ENCODE measurements around the gene ZNF133. TPM values are rescaled to one million over a fixed set of nuclear protein-coding genes. Genes with fewer than 3 reads are reported as not detected.

The ZNF133 gene
- total RNA-seq, 2 experiments from 2014 or later: 5.9 to 6.5 TPM

DNA sequence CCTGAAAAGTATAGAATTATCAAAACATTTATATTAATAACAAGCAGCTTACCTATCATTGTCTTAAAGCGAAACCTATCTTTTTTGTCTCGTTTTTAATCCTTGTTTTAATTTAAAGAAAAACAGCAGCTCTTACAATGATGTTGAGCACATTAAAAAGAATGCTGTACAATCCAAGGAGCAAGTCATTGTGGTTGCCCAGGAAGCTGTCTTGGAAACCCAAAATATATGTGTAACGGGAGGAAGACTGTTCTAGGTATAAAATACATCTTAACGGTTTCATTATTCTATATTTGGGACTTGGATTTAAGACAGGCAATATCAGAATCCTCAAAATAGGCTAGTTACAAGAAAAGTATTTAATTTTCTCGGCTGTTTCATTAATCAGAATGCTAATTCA is 21.7 kb downstream of the ZNF133 start:
- no peaks in the 10 kb centered on the region for H3K4me1 ChIP-seq (ENCODE audit: insufficient read depth, low read length, poor library complexity, severe bottlenecking)
- no peaks in the 10 kb centered on the region for H3K9me2 ChIP-seq (ENCODE audit: insufficient read depth, low read length)
- BruUV-seq (replicated peaks): no TSS peak
- no peak for DNase-seq (ENCODE audit: low spot score)
- ChIA-PET CTCF (ENCODE audit: unreplicated experiment) (no interaction called here), POLR2A (interaction anchor here (1.1 kb wide), 1 partner anchor 13 kb away, joined by 4 read pairs; no protein-coding TSS in a partner anchor)
- H3K4me3 ChIP-seq (ENCODE audit: low read depth, low read length, poor library complexity, severe bottlenecking): no peak overlapping the region
- no peaks in the 10 kb centered on the region for H4K20me1 ChIP-seq (ENCODE audit: insufficient read depth, low read length)
- no peaks in the 10 kb centered on the region for H3K36me3 ChIP-seq (ENCODE audit: insufficient read depth, low read length)
- no peak for TF ChIP-seq EZH2phosphoT487 (IDR thresholded peaks at IDR 0.05; ENCODE audit: borderline replicate concordance, low read depth, low read length)
- TF ChIP-seq, protein P1, sequence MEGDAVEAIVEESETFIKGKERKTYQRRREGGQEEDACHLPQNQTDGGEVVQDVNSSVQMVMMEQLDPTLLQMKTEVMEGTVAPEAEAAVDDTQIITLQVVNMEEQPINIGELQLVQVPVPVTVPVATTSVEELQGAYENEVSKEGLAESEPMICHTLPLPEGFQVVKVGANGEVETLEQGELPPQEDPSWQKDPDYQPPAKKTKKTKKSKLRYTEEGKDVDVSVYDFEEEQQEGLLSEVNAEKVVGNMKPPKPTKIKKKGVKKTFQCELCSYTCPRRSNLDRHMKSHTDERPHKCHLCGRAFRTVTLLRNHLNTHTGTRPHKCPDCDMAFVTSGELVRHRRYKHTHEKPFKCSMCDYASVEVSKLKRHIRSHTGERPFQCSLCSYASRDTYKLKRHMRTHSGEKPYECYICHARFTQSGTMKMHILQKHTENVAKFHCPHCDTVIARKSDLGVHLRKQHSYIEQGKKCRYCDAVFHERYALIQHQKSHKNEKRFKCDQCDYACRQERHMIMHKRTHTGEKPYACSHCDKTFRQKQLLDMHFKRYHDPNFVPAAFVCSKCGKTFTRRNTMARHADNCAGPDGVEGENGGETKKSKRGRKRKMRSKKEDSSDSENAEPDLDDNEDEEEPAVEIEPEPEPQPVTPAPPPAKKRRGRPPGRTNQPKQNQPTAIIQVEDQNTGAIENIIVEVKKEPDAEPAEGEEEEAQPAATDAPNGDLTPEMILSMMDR (conservative IDR thresholded peaks at IDR 0.05; ENCODE audit: low read length): no peak
- no peak overlapping the region for H2AFZ ChIP-seq (ENCODE audit: low read length)
- no peak overlapping the region for H3K4me2 ChIP-seq (ENCODE audit: low read length)
- H3K27ac ChIP-seq (ENCODE audit: low read depth, low read length, poor library complexity, severe bottlenecking): no peak overlapping the region
- intact Hi-C loops (cut with micrococcal nuclease; ENCODE audit: unreplicated experiment): no loop called here
- no peaks in the 10 kb centered on the region for H3K9me3 ChIP-seq (ENCODE audit: low read length)
- H3K79me2 ChIP-seq (ENCODE audit: insufficient read depth, low read depth, low read length): no peaks in the 10 kb centered on the region

DNA sequence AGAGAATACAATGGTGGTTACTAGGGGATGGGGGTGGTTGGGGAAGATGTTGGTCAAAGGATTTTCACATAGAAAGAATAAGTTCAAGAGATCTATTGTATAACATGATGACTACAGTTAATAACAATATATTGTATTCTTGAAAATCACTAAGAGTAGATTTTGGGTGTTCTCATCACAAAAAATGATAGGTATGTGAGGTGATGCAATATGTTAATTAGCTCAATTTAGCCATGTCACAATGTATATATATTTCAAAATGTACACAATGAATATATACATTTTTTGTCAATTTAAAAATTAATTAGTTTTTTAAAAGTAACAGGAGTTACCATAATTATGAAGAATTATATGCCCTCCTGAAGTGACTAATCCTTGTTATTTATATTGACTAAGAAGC is 22.3 kb downstream of the ZNF133 start:
- H3K4me3 ChIP-seq (ENCODE audit: low read depth, low read length, poor library complexity, severe bottlenecking): no peak overlapping the region
- TF ChIP-seq, protein P1 (conservative IDR thresholded peaks at IDR 0.05; ENCODE audit: low read length): no peak
- no peak for TF ChIP-seq EZH2phosphoT487 (IDR thresholded peaks at IDR 0.05; ENCODE audit: borderline replicate concordance, low read depth, low read length)
- no peak overlapping the region for H3K27ac ChIP-seq (ENCODE audit: low read depth, low read length, poor library complexity, severe bottlenecking)
- H3K9me3 ChIP-seq (ENCODE audit: low read length): no peaks in the 10 kb centered on the region
- no peaks in the 10 kb centered on the region for H3K9me2 ChIP-seq (ENCODE audit: insufficient read depth, low read length)
- BruUV-seq (replicated peaks): no TSS peak
- H3K36me3 ChIP-seq (ENCODE audit: insufficient read depth, low read length): no peaks in the 10 kb centered on the region
- H3K79me2 ChIP-seq (ENCODE audit: insufficient read depth, low read depth, low read length): no peaks in the 10 kb centered on the region
- intact Hi-C loops (cut with micrococcal nuclease; ENCODE audit: unreplicated experiment): no loop called here
- DNase-seq (ENCODE audit: low spot score): no peak
- no peak overlapping the region for H3K4me2 ChIP-seq (ENCODE audit: low read length)
- H2AFZ ChIP-seq (ENCODE audit: low read length): no peak overlapping the region
- H3K4me1 ChIP-seq (ENCODE audit: insufficient read depth, low read length, poor library complexity, severe bottlenecking): no peaks in the 10 kb centered on the region
- H4K20me1 ChIP-seq (ENCODE audit: insufficient read depth, low read length): no peaks in the 10 kb centered on the region
- CTCF ChIA-PET (ENCODE audit: unreplicated experiment): no interaction called here
- POLR2A ChIA-PET: interaction anchor here (1.1 kb wide), 1 partner anchor 13 kb away, joined by 4 read pairs; no protein-coding TSS in a partner anchor

DNA sequence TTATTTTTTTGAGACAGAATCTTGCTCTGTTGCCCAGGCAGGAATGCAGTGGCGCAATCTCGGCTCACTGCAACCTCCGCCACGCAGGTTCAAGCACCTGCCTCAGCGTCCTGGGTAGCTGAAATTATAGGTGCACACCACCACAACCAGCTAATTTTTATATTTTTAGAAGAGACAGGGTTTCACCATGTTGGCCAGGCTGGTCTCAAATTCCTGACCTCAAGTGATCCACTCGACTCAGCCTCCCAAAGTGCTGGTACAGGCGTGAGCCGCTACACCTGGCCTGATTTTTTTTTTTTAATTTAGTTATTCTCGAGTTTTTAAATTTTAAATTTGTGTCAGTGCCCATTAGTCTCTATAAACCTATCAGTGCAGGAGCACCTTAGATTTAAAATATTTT is 24.4 kb downstream of the ZNF133 start:
- Histone ChIP-seq H4K20me1 (ENCODE audit: insufficient read depth, low read length) (no peaks in the 10 kb centered on the region), H3K4me3 (ENCODE audit: low read depth, low read length, poor library complexity, severe bottlenecking) (no peak overlapping the region), H3K79me2 (ENCODE audit: insufficient read depth, low read depth, low read length) (no peaks in the 10 kb centered on the region), H3K36me3 (ENCODE audit: insufficient read depth, low read length) (no peaks in the 10 kb centered on the region), H3K9me3 (ENCODE audit: low read length) (no peaks in the 10 kb centered on the region), H3K4me1 (ENCODE audit: insufficient read depth, low read length, poor library complexity, severe bottlenecking) (no peaks in the 10 kb centered on the region), H2AFZ (ENCODE audit: low read length) (no peak overlapping the region), H3K9me2 (ENCODE audit: insufficient read depth, low read length) (no peaks in the 10 kb centered on the region), H3K27ac (ENCODE audit: low read depth, low read length, poor library complexity, severe bottlenecking) (no peak overlapping the region), H3K4me2 (ENCODE audit: low read length) (no peak overlapping the region)
- POLR2A ChIA-PET: no interaction called here
- TF ChIP-seq EZH2phosphoT487 (IDR thresholded peaks at IDR 0.05; ENCODE audit: borderline replicate concordance, low read depth, low read length): no peak
- TF ChIP-seq, protein P1 (conservative IDR thresholded peaks at IDR 0.05; ENCODE audit: low read length): no peak
- no peak for DNase-seq (ENCODE audit: low spot score)
- no TSS peak for BruUV-seq (replicated peaks)
- intact Hi-C loops (cut with micrococcal nuclease; ENCODE audit: unreplicated experiment): no loop called here
- CTCF ChIA-PET (ENCODE audit: unreplicated experiment): no interaction called here

All from OCI-LY7 (cell line).